GM06990 (cell line): Measurements from ENCODE around the gene TUBB2B.

Experiments used
- DNase-seq: peaks from one replicate; pipeline ENCODE4 v3.0.0-alpha.2; 2011; ENCODE audit not compliant: insufficient read length; ENCODE audit errors: extremely low read depth
- H3K27me3 ChIP-seq: replicated peaks from 2 replicates; pipeline ENCODE4 v1.6.0; 2011; ENCODE audit warnings: low read length; ENCODE audit not compliant: control insufficient read depth, insufficient read depth
- H3K36me3 ChIP-seq: 2 replicates; pipeline ENCODE4 v1.5.1; 2011; ENCODE audit warnings: low read length; ENCODE audit not compliant: control insufficient read depth, insufficient read depth
- H3K4me3 ChIP-seq: replicated peaks from 2 replicates; pipeline ENCODE4 v1.5.1; 2011; ENCODE audit warnings: low read depth, mild to moderate bottlenecking, control low read depth, low read length
- TF ChIP-seq, protein P1 (sequence below): IDR thresholded peaks from 2 replicates; pipeline ENCODE4 v1.5.1; 2011; ENCODE audit warnings: low read length, control low read depth, mild to moderate bottlenecking, inconsistent platforms; ENCODE audit not compliant: insufficient read depth, poor library complexity, severe bottlenecking

Gene TUBB2B

GRCh38 chr6:3226042-3226441, 1.4 kb downstream of the TUBB2B start:
- Histone ChIP-seq H3K36me3 (no peaks in the 10 kb centered on the region), H3K27me3 (peaks cover 12% of the 10 kb centered on the region), H3K4me3 (no peak overlapping the region)
- DNase-seq, result no peak
- TF ChIP-seq, protein P1, sequence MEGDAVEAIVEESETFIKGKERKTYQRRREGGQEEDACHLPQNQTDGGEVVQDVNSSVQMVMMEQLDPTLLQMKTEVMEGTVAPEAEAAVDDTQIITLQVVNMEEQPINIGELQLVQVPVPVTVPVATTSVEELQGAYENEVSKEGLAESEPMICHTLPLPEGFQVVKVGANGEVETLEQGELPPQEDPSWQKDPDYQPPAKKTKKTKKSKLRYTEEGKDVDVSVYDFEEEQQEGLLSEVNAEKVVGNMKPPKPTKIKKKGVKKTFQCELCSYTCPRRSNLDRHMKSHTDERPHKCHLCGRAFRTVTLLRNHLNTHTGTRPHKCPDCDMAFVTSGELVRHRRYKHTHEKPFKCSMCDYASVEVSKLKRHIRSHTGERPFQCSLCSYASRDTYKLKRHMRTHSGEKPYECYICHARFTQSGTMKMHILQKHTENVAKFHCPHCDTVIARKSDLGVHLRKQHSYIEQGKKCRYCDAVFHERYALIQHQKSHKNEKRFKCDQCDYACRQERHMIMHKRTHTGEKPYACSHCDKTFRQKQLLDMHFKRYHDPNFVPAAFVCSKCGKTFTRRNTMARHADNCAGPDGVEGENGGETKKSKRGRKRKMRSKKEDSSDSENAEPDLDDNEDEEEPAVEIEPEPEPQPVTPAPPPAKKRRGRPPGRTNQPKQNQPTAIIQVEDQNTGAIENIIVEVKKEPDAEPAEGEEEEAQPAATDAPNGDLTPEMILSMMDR, result no peak

DNA sequence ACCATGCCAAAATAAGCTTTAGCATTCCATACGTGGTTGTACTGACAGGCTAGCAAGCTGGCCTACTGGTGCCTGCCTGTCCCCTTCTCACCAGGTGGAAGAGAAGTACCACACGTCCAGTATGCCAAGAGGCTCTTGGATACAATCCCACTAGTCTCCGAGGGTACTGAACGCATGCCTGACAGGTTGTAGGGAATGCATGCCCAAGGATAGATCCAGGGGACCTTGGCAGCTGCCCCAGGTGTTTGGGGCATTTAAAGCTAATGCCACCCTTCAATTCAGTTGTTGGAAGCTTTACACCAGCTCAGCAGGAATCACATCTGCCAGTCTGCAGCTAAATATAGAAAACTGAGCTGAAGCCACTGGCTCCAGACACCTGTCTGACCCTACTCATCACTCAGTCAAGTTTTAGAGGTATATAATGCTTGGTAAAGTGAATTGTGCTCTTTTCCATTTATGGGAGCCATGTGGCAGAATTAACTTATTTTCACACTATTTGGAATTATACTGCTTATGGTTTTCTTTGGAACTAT, 4.9 kb downstream of the TUBB2B start:
- DNase-seq, result no peak
- no peaks in the 10 kb centered on the region for H3K36me3 ChIP-seq
- H3K27me3 ChIP-seq, result peaks cover 3% of the 10 kb centered on the region
- no peak overlapping the region for H3K4me3 ChIP-seq
- TF ChIP-seq, protein P1, result no peak

GRCh38 chr6:3221578-3221977, 5.9 kb downstream of the TUBB2B start:
- no peak for DNase-seq
- no peak overlapping the region for H3K4me3 ChIP-seq
- H3K36me3 ChIP-seq, result no peaks in the 10 kb centered on the region
- TF ChIP-seq, protein P1, result no peak
- peaks cover 2% of the 10 kb centered on the region for H3K27me3 ChIP-seq

- no peak for DNase-seq
- TF ChIP-seq, protein P1, result no peak
- H3K27me3 ChIP-seq, result no peaks in the 10 kb centered on the region
- H3K4me3 ChIP-seq, result no peak overlapping the region
- no peaks in the 10 kb centered on the region for H3K36me3 ChIP-seq
Observed at GRCh38 chr6:3220366-3220765, 7.1 kb downstream of the TUBB2B start.

GRCh38 chr6:3218266-3218665, 9.2 kb downstream of the TUBB2B start:
- TF ChIP-seq, protein P1, result no peak
- H3K27me3 ChIP-seq, result no peaks in the 10 kb centered on the region
- DNase-seq, result no peak

DNA sequence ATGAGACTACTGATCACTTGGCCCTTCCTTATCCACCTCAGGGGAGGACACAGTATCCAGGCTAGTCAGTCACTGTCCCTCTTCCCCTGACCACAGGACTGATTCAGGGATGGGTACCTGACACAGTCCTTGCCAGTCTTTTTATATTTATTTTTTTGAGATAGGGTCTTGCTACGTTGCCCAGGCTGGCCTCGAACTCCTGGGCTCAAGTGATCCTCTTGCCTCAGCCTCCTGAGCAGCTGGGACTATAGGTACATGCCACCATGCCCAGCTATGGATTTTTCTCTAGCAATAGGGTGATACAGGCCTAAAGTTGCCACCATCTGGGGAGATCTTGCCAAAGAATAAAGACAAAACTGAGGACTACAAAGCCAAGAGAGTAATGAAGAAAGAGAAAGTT, 10.2 kb downstream of the TUBB2B start:
- no peak overlapping the region for H3K4me3 ChIP-seq
- DNase-seq, result no peak
- no peaks in the 10 kb centered on the region for H3K27me3 ChIP-seq
- TF ChIP-seq, protein P1, result no peak
- no peaks in the 10 kb centered on the region for H3K36me3 ChIP-seq

More at GRCh38 chr6:3218266-3218665, 9.2 kb downstream of the TUBB2B start:
- no peaks in the 10 kb centered on the region for H3K36me3 ChIP-seq
- H3K4me3 ChIP-seq, result no peak overlapping the region
